Activated CD4-positive, alpha-beta T cell treated with anti-CD3 and anti-CD28 coated beads, Interleukin-2, amount 50 U/mL, for 24 hours (primary cell): ENCODE results near the gene CCNT1.
"Not testable (repeated sequence)": the region's sequence is repeated elsewhere in the genome, so short reads cannot be mapped to it uniquely, and the experiment has no call there.

Source experiments
- DNase-seq, 2 donors: peaks; one replicate each; pipeline ENCODE4 v3.0.0-alpha.2; 2020; ENCODE audit warnings: low read depth in 1 of 2, low spot score in 1 of 2

The CCNT1 gene

DNA sequence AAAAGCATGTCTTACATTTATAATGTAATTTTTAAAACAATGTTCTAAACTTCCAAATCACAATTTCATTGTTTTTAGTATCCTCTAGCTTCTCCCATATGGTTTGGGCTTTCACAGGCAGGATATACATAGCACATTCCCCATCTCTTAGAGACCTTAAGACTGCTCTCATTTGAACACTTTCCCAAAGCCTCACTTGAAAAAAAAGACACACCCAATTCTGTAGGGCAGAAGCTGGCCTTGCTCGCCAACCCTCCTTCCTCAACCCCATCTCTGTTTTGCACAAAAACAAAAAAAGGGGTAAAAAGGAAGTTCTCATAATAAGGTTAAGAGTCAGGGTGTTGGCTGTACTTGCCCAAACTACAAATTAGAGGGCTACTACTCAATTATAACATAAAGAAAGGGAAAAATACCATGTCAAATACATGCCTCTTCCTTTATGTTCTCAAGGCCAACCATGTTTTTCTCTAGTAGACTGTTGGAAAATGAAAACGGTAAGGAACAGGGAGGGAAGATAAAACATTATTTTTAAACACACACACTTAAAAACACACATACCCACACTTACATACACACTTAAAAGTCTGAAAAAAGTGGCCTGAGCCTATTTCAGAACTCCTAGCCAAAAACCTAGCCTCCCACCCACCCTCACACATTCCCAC is 24.6 kb downstream of the CCNT1 start:
- no peak for DNase-seq

DNA sequence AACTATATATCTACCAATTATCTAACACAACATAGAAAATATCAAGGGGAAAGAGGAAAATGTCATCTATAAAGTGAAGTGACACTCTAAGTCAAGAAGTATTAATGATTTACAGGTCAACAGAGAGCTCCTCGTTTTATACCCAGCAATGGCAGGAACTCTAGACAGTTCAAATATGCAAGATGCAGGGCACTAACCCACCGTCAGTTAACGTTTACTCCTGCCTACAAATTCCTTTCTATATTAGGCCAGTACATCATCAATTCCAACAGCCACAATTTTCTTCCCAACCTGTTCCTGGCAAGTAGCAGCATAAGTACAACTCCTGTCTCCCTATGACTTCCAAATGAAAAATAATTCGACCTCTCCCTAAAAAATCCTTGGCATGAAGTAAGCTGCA is 25.5 kb downstream of the CCNT1 start:
- DNase-seq, result no peak

DNA sequence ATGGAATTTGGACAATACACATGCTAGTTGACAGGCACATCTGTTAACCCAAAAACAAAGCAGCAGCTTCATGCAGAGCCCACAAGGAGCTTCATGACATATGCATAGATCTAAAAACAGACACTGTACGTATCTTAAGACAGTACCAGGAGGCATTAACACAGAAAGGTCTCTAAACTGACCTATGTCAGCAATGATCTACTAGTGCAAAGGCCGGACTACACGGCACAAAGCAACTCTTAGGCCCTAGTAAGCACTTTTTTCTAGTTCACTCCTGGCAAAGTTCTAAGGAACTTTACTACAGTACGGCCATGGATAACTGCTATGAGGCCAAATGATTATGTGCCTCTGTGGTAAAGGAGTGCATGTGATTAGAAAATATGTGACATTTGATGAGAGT is 26.1 kb downstream of the CCNT1 start:
- DNase-seq, result no peak

DNA sequence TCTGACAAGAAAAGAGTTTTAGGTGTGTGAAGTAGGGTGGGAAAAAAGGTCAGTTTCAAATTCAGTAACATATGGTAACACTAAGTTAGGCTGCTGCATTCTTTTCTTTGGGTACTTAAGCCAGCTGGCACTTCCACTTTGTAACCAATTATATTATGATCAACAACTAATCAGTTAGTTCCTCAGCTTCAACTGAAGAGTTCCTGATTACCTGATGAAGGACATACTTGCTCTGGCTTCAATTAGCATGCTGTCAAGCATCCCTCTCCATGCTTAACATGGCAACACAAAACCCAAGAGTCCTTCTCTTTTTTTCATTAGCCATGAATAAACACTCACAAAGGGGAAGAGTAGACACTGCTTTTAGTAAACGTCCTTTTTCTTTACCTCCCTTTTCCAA is 27.7 kb downstream of the CCNT1 start:
- DNase-seq, result no peak

DNA sequence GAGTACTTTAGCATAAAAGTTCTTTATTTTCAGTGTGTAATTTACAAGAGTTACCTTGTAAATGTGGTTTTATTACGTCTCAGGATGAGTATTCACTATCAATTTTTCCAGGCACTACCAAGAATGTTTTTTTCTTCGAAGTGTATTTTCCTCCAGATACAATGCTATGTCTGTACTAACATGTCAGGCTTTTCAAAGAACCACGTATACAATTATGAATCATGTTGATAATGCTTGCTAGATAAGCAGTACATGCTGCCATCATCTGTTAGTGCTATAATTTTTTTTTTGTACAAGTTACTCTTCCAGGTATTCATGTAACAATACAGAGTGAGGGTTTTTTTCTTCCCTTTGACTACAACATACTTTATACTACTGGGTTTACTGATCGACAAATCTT is 28.9 kb downstream of the CCNT1 start:
- no peak for DNase-seq

DNA sequence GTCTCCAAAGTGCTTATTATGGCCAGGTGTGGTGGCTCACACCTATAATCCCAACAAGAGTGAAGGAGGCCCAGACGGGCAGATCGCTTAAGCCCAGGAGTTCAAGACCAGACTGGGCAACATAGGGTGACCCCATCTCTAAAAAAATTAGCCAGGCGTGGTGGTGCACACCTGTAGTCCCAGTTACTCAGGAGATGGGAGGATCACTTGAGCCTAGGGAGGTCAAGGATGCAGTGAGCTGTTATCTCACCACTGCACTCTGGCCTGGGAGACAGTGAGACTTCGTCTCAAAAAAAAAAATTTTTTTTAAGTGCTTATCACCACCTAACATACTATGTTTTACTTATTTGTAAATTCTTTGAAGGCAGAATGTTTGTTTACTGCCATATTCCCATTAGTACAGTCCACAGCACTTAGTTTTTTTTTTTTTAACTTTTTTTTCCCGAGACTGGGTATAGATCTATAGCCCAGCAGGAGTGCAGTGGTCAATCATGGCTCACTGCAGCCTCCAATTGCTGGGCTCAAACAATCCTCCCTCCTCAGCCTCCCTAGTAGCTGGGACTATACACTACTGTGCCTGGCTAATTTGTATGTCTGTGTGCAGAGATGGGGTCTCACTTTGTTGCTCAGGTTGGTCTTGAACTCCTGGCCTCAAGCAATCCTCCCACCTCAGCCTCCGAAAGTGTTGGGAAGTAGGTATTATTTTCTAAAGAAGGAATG is 29.7 kb downstream of the CCNT1 start:
- DNase-seq, result no peak

DNA sequence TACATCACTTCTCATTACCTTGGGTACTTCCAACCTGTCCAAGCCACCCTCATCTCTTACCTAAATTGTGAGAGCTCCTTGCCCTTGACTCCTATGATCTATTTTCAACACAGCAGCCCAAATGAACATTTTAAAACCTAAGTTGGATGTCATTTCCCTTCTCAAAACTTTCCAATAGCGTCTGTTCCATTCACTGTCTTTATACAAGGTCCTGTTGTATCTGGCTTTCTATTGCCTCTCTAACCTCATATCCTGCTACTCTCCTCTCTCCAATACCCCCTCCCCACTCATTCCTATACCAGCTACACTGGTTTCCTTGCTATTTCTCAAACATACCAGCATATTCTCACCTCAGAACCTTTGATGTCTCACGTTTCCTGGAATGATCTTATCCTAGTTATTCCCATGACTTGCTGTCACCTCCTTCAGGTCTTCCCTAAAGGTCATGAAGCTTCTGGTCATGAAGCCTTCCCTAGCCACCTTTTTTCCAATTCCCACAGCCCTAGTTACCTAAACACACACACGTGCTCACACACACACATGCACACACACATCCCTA is 30.4 kb downstream of the CCNT1 start:
- no peak for DNase-seq

DNA sequence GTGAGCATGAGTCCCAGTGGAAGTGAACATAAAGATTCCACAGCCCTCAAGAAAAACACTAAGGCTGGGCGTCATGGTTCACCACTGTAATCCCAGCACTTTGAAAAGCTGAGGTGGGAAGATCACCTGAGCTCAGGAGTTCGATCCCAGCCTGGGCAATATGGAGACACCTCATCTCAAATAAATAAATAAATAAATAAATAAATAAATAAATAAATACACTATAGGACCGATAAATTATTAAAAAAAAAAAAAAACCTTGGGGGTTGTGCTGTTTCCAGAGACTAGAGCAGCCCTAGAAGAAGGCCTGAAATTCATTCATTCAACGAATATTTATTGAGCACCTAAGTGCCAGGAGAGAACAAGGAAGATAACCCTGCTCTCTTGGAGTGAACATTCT is 33.0 kb downstream of the CCNT1 start:
- no peak for DNase-seq

DNA sequence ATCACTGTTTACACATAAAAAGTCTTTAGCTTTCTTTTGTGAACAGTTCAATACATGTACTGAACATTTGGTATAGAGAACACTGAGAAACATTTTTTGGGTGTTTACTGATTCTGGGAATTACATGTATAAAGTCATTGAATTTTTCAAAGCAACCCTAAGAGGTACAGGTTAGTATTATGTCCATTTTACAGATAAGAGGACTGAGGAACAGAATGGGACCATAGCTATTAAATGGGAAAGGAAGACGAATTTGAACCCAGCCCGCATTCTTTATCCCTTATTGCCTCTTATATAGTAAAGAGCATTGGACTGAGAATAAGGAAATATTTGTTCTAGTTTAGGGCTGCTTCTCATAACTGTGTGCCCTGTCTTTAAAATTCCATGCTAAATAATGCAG is 33.6 kb downstream of the CCNT1 start:
- DNase-seq, result no peak

DNA sequence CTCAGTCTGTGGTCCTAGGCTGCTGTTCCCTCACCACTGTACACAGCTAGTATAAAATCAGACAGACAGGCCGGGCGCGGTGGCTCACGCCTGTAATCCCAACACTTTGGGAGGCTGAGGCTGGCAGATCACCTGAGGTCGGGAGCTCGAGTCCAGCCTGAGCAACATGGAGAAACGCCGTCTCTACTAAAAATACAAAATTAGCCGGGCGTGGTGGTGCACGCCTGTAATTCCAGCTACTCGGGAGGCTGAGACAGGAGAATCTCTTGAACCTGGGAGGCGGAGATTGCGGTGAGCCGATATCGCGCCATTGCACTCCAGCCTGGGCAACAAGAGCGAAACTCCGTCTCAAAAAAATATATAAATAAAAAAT is 34.0 kb downstream of the CCNT1 start:
- not testable (repeated sequence) for DNase-seq

DNA sequence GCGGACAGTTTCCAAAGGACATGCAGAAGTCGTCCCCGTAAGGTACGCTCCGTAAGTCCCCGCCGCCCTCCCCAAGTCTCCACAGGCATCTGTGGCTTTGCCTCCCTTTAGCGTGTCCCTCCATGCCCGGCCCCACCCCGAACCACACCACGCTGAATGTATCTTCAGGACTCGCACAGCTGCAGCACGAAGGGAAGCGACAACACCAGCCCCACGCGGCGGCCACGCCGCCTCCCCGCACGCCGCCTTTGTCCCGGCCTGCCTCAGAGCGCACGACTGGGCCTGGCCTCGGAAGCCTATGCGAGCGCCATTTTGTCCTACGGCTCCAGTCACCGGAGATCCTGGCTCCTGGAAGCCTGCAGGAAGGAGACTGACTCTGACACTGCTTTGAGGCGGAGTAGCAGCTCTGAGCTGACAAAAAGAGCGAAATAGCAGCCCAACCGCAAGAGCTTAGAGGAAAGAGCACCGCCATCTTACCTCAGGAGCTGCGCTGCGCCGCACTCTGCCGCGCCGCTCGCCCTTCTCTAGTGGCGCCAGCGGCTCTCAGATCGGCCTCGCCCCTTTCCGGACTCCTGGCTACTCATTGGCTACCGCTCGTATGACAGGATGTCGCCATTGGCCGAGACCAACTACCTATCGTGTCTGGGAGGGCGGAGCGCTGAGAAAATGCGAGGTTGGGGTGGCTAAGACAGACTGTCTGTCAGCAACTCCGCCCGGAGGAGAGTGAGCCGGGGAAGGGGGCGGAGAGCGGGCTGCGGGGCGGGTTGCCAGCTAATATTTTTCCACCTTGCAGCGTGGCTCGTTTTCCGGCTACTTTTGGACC is 34.6 kb downstream of the CCNT1 start, which contains the start of gene KANSL2:
KANSL2 (minus strand) TSS at position 529 of the 823 bp plus-strand sequence. CDS start 606 bp downstream, outside the sequence.
- peak; percentile 84 to 99 for DNase-seq

DNA sequence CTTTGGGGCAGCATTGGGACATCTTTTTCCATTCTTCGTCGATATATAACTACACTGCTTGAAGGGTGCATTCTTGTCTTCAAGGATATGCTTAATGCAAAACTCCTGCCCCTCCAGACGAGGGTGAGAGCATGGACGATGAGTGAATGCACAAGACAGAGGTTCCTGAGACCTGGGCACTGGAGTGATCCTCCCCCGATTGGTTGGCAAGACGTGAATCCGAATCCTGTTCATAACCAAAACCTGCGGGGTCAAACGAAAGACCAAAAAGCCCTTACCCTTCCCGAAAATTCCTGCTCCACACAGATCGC is 35.2 kb downstream of the CCNT1 start:
- DNase-seq, result no peak

DNA sequence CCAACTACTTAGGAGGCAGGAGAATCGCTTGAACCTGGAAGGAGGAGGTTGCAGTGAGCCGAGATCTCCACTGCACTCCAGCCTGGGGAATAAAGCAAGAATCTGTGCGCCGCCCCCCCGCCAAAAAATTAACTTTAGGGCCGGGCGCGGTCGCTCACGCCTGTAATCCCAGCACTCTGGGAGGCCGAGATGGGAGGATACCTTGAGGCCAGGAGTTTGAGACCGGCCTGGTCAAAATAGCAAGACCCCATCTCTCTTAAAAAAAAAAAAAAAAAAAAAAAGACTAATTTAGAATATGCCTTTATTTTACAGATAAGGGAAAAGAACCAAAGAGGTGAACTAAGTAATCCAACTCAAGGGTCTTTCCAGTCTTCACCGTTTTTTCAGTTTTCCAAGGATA is 35.6 kb downstream of the CCNT1 start:
- no peak for DNase-seq

DNA sequence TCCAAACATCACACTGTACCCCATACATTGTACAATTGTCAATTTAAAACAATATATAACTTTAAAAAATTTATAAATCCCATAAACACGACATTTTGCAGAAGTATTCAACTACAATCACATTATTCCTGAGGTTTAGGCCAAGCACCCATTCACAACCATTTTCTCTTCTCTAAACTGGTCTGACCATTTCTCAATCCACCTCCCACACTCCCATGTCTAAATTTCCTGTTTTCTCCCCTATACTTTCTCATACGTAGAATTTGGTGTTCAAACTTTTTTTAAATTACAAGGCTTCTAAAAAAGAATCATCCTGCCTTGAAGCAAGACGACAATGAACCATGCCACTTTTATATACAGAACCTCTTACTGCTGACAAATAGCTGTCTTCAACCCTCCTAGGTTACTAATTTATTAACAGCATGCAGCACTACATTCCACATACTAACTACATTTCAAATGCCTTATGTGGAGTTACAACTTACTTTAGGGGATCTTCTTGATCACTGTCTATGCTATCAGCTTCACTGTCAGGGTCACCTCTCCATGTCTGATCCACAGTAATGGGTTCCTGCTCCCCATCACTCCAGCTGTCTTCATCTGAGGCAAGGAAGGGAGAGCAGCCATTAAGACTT is 37.8 kb downstream of the CCNT1 start:
- no peak for DNase-seq

DNA sequence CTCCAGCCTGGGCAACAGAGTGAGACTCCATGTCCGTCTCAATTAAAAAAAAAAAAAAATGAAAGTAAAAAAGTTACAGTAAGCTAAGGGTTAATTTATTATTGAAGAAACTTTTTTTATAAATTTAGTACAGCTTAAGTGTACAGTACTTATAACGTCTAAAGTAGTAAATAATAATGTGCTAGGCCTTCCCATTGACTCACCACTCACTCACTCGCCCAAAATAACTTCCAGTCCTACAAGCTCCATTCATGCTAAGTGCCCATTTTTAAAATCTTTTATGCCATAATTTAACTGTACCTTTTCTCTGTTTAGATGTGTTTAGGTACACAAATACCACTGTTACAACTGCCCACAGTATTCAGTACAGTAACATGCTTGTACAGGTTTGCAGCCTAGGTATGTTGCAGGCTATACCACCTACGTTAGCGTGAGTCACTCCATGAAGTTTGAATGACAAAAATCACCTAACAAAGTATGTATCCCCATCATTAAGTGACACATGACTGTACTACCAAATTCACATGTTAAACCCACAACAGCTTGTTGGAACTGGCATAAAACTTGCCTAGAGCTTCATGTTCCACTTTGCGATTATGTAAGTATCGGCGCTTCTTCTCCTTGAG is 45.2 kb downstream of the CCNT1 start:
- DNase-seq, result no peak

DNA sequence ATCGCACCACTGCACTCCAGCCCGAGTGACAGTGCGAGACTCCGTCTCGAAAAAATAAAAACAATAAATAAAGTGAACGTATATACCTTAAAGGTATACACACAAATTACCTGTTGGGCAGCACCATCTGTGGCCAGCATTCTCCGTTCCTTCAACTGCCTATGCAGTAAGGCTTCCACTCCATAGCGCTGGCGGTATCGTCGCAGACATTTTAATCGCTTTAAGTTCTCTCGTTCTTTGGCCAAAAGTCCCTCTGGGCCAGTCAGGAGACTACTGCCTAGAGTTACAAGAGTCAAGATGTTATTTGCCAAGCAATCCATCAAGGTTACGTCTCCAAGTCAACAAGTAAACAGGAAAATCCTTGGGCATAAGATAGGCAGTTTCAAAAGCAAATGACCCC is 47.5 kb downstream of the CCNT1 start:
- DNase-seq, result no peak

DNA sequence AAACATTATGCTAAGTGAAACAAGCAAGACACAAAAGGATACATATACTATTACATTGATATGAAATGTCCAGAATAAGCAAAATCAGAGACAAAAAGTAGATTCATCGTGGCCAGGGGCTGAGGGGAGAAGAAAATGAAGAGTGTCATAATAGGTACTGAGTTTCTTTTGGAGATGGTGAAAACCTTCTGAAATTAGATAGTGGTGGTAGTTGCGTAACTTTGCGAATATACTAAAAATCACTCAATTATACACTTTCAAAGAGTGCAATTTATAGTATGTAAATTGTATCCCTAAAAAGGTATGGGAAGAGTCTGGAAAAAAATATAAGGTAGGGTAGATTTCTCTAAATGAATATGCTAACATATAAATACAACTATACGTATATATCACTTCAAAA is 56.6 kb downstream of the CCNT1 start:
- DNase-seq, result no peak

DNA sequence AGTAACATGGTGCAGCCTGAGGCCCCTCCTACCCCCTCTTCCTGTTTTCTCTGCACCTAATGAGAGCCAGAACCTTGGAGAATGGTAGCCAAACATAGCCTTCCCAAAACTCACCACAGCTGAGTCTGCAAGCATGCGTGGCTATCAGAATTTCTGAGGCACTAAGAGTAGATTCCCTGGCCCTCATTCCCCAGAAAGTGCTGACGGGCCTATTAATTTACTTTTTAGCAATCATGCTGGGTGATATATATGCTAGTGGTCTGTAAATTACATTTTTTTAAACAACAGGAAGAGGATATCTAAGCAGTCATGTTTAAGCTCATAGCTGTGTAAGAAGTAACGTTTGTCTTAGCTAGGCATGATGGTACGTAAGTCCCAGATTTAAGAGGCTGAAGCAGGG is 64.8 kb downstream of the CCNT1 start:
- no peak for DNase-seq

DNA sequence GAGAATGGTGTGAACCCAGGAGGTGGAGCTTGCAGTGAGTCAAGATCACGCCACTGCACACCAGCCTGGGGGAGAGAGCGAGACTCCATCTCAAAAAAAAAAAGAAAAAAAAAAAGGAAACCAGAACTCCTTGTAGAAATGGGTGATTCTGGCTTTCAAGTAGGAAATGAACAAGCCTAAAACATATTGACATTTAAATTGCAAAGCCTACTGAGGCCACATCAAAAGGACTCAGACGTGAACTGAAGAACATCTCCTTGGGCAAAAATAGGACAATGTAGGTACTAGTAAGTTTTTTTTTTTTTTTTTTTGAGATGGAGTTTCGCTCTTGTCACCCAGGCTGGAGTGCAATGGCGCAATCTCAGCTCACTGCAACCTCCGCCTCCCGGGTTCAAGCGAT is 71.2 kb downstream of the CCNT1 start:
- not testable (repeated sequence) for DNase-seq

DNA sequence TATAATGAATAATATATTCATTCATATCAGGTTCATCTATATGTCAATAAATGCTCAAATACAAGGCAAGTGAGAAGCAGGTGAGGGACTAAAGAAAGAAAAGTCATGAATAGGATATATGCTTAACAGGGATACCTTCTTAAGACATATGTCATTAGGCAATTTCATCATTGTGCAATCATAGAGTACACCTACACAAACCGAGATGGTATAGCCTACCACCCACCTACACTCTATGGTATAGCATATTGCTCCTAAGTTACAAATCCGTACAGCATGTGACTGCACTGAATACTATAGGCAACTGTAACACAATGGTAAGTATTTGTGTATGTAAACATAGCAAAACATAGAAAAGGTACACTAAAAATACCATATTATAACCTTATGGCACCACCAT is 73.5 kb downstream of the CCNT1 start:
- DNase-seq, result no peak
